SK-N-MC (cell line): Measurements from ENCODE around the gene JADE3.

ENCODE experiments used
- EZH2 ChIP-seq: fragments of 200-600 bp; sonication (generic); IDR thresholded peaks from one replicate; pipeline ENCODE4 v1.6.1; 2017; ENCODE audit warnings: antibody characterized with exemption
- FOXP2 ChIP-seq: optimal IDR thresholded peaks from 2 replicates; pipeline ENCODE3; 2011; ENCODE audit warnings: mild to moderate bottlenecking, moderate library complexity; ENCODE audit not compliant: insufficient read depth; ENCODE audit errors: extremely low read length, control extremely low read depth
- POLR2AphosphoS5 ChIP-seq: IDR thresholded peaks from 2 replicates; pipeline ENCODE4 v1.6.1; 2012; ENCODE audit warnings: mild to moderate bottlenecking, low read depth, low read length, borderline replicate concordance

- TF ChIP-seq POLR2AphosphoS5 (no peak), EZH2 (no peak), FOXP2 (no peak)
Measured at GRCh38 chrX:46967547-46967946, 55.3 kb downstream of the JADE3 start.
